Activated naive CD8-positive, alpha-beta T cell treated with anti-CD3 and anti-CD28 coated beads, Interleukin-2, amount 10 ng/mL, durations not matched to agents 7 days and 5 days (primary cell): ENCODE data around the gene MZB1. TPM values are rescaled to one million over a fixed set of nuclear protein-coding genes. Genes with fewer than 3 reads are reported as not detected.
"Not testable (repeated sequence)": the region's sequence is repeated elsewhere in the genome, so short reads cannot be mapped to it uniquely, and the experiment has no call there.

Source experiments
- ATAC-seq: fragments of 150-1000 bp; cut with Tn5 transposase; one replicate; pipeline ENCODE4 v1.10.0; 2021; ENCODE audit warnings: low read depth, moderate library complexity
- POLR2A ChIA-PET: fragments of 350-600 bp; sonication (Branson Sonifier 250); formaldehyde crosslinking; loops from one replicate; lab custom pipeline; 2021; ENCODE audit warnings: antibody characterized with exemption; lab: Charles Lee
- DNase-seq: peaks from one replicate; pipeline ENCODE4 v3.0.0; 2021
- H3K27ac Mint-ChIP-seq: one replicate; pipeline ENCODE4 v1.8.0; 2022; ENCODE audit warnings: mild to moderate bottlenecking, mixed read lengths
- H3K27me3 Mint-ChIP-seq: one replicate; pipeline ENCODE4 v1.8.0; 2022; ENCODE audit warnings: mild to moderate bottlenecking, moderate library complexity, mixed read lengths
- H3K36me3 Mint-ChIP-seq: one replicate; pipeline ENCODE4 v1.8.0; 2021; ENCODE audit warnings: mild to moderate bottlenecking, mixed read lengths
- H3K4me1 Mint-ChIP-seq: one replicate; pipeline ENCODE4 v1.8.0; 2021; ENCODE audit warnings: mixed read lengths
- H3K4me3 Mint-ChIP-seq: one replicate; pipeline ENCODE4 v1.8.0; 2022; ENCODE audit warnings: mild to moderate bottlenecking, moderate library complexity, mixed read lengths
- H3K9me3 Mint-ChIP-seq: one replicate; pipeline ENCODE4 v1.8.0; 2021; ENCODE audit warnings: mixed read lengths
- total RNA-seq, 2 experiments: library from RNA; stranded (reverse); gene quantifications; one replicate each; pipeline ENCODE4 v1.2.3, GENCODE V29; 2021

The MZB1 gene
- total RNA-seq, 2 experiments from 2014 or later, result 21.8 to 22.6 TPM

- peaks cover 28% of the 10 kb centered on the region for H3K4me1 Mint-ChIP-seq
- POLR2A ChIA-PET, H3K27ac Mint-ChIP-seq: not testable (repeated sequence)
Measured at GRCh38 chr5:139345442-139345841, 44.3 kb downstream of the MZB1 start.

GRCh38 chr5:139344177-139344576, 45.5 kb downstream of the MZB1 start:
- no peak for ATAC-seq
- peaks cover 16% of the 10 kb centered on the region for H3K36me3 Mint-ChIP-seq
- POLR2A ChIA-PET, result interaction anchor here (0.6 to 1.4 kb wide), 3 partner anchors 8 to 1601 kb away, joined by 3 to 5 read pairs (median 5); no protein-coding TSS in a partner anchor
- no peak overlapping the region for H3K27ac Mint-ChIP-seq
- no peaks in the 10 kb centered on the region for H3K27me3 Mint-ChIP-seq
- H3K4me3 Mint-ChIP-seq, result peak overlapping the region; percentile 31
- no peak for DNase-seq
- H3K4me1 Mint-ChIP-seq, result peaks cover 28% of the 10 kb centered on the region
- no peaks in the 10 kb centered on the region for H3K9me3 Mint-ChIP-seq

More at GRCh38 chr5:139345442-139345841, 44.3 kb downstream of the MZB1 start:
- not testable (repeated sequence) for H3K9me3 Mint-ChIP-seq, DNase-seq, H3K4me3 Mint-ChIP-seq, ATAC-seq, H3K27me3 Mint-ChIP-seq
- H3K36me3 Mint-ChIP-seq, result peaks cover 16% of the 10 kb centered on the region

GRCh38 chr5:139343476-139343875, 46.2 kb downstream of the MZB1 start:
- ATAC-seq (no peak), DNase-seq (no peak)
- peak overlapping the region; percentile 100 for H3K27ac Mint-ChIP-seq
- H3K4me1 Mint-ChIP-seq, result peaks cover 29% of the 10 kb centered on the region
- POLR2A ChIA-PET, result interaction anchor here (0.6 to 1.4 kb wide), 2 partner anchors 26 to 1601 kb away, joined by 5 read pairs; no protein-coding TSS in a partner anchor
- no peaks in the 10 kb centered on the region for H3K27me3 Mint-ChIP-seq
- peaks cover 16% of the 10 kb centered on the region for H3K36me3 Mint-ChIP-seq
- peak overlapping the region; percentile 100 for H3K4me3 Mint-ChIP-seq
- H3K9me3 Mint-ChIP-seq, result no peaks in the 10 kb centered on the region

GRCh38 chr5:139342423-139342723, 47.3 kb downstream of the MZB1 start:
- Mint-ChIP-seq H3K4me3 (peak overlapping the region; percentile 100), H3K27me3 (no peaks in the 10 kb centered on the region), H3K36me3 (peaks cover 16% of the 10 kb centered on the region), H3K27ac (peak overlapping the region; percentile 100), H3K4me1 (peaks cover 29% of the 10 kb centered on the region), H3K9me3 (no peaks in the 10 kb centered on the region)
- ATAC-seq (no peak), DNase-seq (peak; percentile 84)
- POLR2A ChIA-PET, result interaction anchor here (0.7 to 3.4 kb wide), 23 partner anchors 10 to 989 kb away, joined by 3 to 105 read pairs (median 4); partner anchors contain the start of genes HSPA9, MATR3, MZB1 and SIL1

GRCh38 chr5:139341689-139342422, 47.9 kb downstream of the MZB1 start, which contains the start of gene PAIP2:
PAIP2 (plus strand) TSS chr5:139341854; CDS start chr5:139363785, 21,931 bp downstream.
- peaks cover 29% of the 10 kb centered on the region for H3K4me1 Mint-ChIP-seq
- POLR2A ChIA-PET, result interaction anchor here (0.6 to 3.4 kb wide), 29 partner anchors 9 to 989 kb away, joined by 3 to 105 read pairs (median 4); partner anchors contain the start of genes EGR1, HSPA9, MATR3 and MZB1
- ATAC-seq (peak; percentile 88), DNase-seq (peak; percentile 97)
- H3K9me3 Mint-ChIP-seq, result no peaks in the 10 kb centered on the region
- H3K27me3 Mint-ChIP-seq, result no peaks in the 10 kb centered on the region
- H3K36me3 Mint-ChIP-seq, result peaks cover 13% of the 10 kb centered on the region
- H3K27ac Mint-ChIP-seq, result peak within 1 kb of the TSS; percentile 100
- H3K4me3 Mint-ChIP-seq, result peak within 1 kb of the TSS; percentile 100

GRCh38 chr5:139341187-139341688, 48.5 kb downstream of the MZB1 start:
- DNase-seq (no peak), ATAC-seq (no peak)
- H3K36me3 Mint-ChIP-seq, result peaks cover 12% of the 10 kb centered on the region
- H3K4me1 Mint-ChIP-seq, result peaks cover 31% of the 10 kb centered on the region
- no peaks in the 10 kb centered on the region for H3K9me3 Mint-ChIP-seq
- no peaks in the 10 kb centered on the region for H3K27me3 Mint-ChIP-seq
- H3K27ac Mint-ChIP-seq, result peak overlapping the region; percentile 100
- H3K4me3 Mint-ChIP-seq, result peak overlapping the region; percentile 100
- POLR2A ChIA-PET, result interaction anchor here (0.6 to 3.4 kb wide), 14 partner anchors 8 to 877 kb away, joined by 3 to 105 read pairs (median 5); partner anchors contain the start of genes EGR1, MATR3 and MZB1

- ATAC-seq (no peak), DNase-seq (no peak)
- POLR2A ChIA-PET, result interaction anchor here (1.0 to 3.4 kb wide), 2 partner anchors 47 to 50 kb away, joined by 3 to 105 read pairs; partner anchors contain the start of genes MATR3 and MZB1
- no peaks in the 10 kb centered on the region for H3K27me3 Mint-ChIP-seq
- no peak overlapping the region for H3K4me3 Mint-ChIP-seq
- peaks cover 29% of the 10 kb centered on the region for H3K4me1 Mint-ChIP-seq
- H3K9me3 Mint-ChIP-seq, result no peaks in the 10 kb centered on the region
- peaks cover 8% of the 10 kb centered on the region for H3K36me3 Mint-ChIP-seq
- no peak overlapping the region for H3K27ac Mint-ChIP-seq
Measured at GRCh38 chr5:139340051-139340450, 49.7 kb downstream of the MZB1 start.

Other genes starting within 250 kb of the MZB1 start
- gene SIL1, start 191.5 kb downstream of the MZB1 start, total RNA-seq, result 10 to 100 TPM; 13.5 to 15.8 TPM
- 100 to 1,000 TPM; 174 to 183 TPM for gene MATR3, start 96.2 kb downstream of the MZB1 start, total RNA-seq
- 100 to 1,000 TPM; 108 to 118 TPM for gene PAIP2, start 48.1 kb downstream of the MZB1 start, total RNA-seq
- gene SLC23A1, start 6.6 kb downstream of the MZB1 start, total RNA-seq, result 1 to 10 TPM; 1.3 to 1.8 TPM
- gene PROB1, start 5.2 kb upstream of the MZB1 start, total RNA-seq, result 1 to 10 TPM; 4.1 to 4.3 TPM
- 1 to 10 TPM; 6.3 to 6.4 TPM for gene SPATA24, start 14.2 kb upstream of the MZB1 start, total RNA-seq
- 1 to 10 TPM; 4.2 to 5.7 TPM for gene DNAJC18, start 49.6 kb upstream of the MZB1 start, total RNA-seq
- not detected for gene ECSCR, start 72.8 kb upstream of the MZB1 start, total RNA-seq
- under 1 TPM; 0.34 to 0.44 TPM for gene SMIM33, start 81.1 kb upstream of the MZB1 start, total RNA-seq
- 10 to 100 TPM; 63.6 to 68.4 TPM for gene STING1, start 92.8 kb upstream of the MZB1 start, total RNA-seq
- 100 to 1,000 TPM; 200 to 217 TPM for gene UBE2D2, start 171.4 kb upstream of the MZB1 start, total RNA-seq